AG09319 (cell line): ENCODE results near the gene GGA3.

Experiments
- DNase-seq: peaks from one replicate; pipeline ENCODE4 v3.0.0-alpha.2; 2010; ENCODE audit warnings: low read depth; ENCODE audit errors: extremely low read depth
- CTCF ChIP-seq: IDR thresholded peaks from 2 replicates; pipeline ENCODE4 v1.5.1; 2011; ENCODE audit warnings: low read depth, mild to moderate bottlenecking, inconsistent platforms, low read length, moderate library complexity

The GGA3 gene

GRCh38 chr17:75250009-75250471 is 11.4 kb downstream of the GGA3 start:
- DNase-seq = no peak
- no peak for TF ChIP-seq CTCF

- DNase-seq = no peak
- no peak for TF ChIP-seq CTCF
Observed at GRCh38 chr17:75249564-75249963, 11.8 kb downstream of the GGA3 start.

- TF ChIP-seq CTCF = no peak
- no peak for DNase-seq
Observed at GRCh38 chr17:75246404-75246803, 15.0 kb downstream of the GGA3 start.

- DNase-seq = no peak
- TF ChIP-seq CTCF = no peak
Observed at GRCh38 chr17:75245011-75245410, 16.4 kb downstream of the GGA3 start.

- no peak for TF ChIP-seq CTCF
- no peak for DNase-seq
Observed at GRCh38 chr17:75244133-75244866, 17.1 kb downstream of the GGA3 start.

GRCh38 chr17:75242461-75243042 is 18.9 kb downstream of the GGA3 start:
- no peak for DNase-seq
- no peak for TF ChIP-seq CTCF

GRCh38 chr17:75241996-75242460 is 19.4 kb downstream of the GGA3 start:
- DNase-seq = no peak
- TF ChIP-seq CTCF = no peak
